GM18909 (cell line): ENCODE results near the gene MPPED1.

Experiments used
- ATAC-seq: cut with Tn5 transposase; IDR thresholded peaks from one replicate; pipeline ENCODE4 v1.9.1; 2021; ENCODE audit warnings: mild to moderate bottlenecking; ENCODE audit not compliant: unreplicated experiment, poor library complexity

Gene MPPED1

GRCh38 chr22:43488031-43488866, 76.4 kb downstream of the MPPED1 start:
- no peak for ATAC-seq

- ATAC-seq: no peak
Observed at GRCh38 chr22:43488937-43489336, 77.1 kb downstream of the MPPED1 start.

- ATAC-seq: no peak
Observed at GRCh38 chr22:43490311-43490710, 78.5 kb downstream of the MPPED1 start.

GRCh38 chr22:43491177-43491576, 79.4 kb downstream of the MPPED1 start:
- no peak for ATAC-seq

GRCh38 chr22:43491737-43492136, 79.9 kb downstream of the MPPED1 start:
- no peak for ATAC-seq

- no peak for ATAC-seq
Observed at GRCh38 chr22:43493297-43493696, 81.5 kb downstream of the MPPED1 start.

- ATAC-seq: no peak
Observed at GRCh38 chr22:43497956-43498855, 86.4 kb downstream of the MPPED1 start.

GRCh38 chr22:43498856-43499253, 87.0 kb downstream of the MPPED1 start:
- ATAC-seq: no peak

- ATAC-seq: no peak
Observed at GRCh38 chr22:43500792-43501785, 89.3 kb downstream of the MPPED1 start.

- ATAC-seq: no peak
Observed at GRCh38 chr22:43501878-43502277, 90.1 kb downstream of the MPPED1 start.

GRCh38 chr22:43502306-43502874, 90.6 kb downstream of the MPPED1 start:
- no peak for ATAC-seq

- ATAC-seq: no peak
Observed at GRCh38 chr22:43504068-43504467, 92.3 kb downstream of the MPPED1 start.

- ATAC-seq: no peak
Observed at GRCh38 chr22:43504666-43505261, 93.0 kb downstream of the MPPED1 start.

GRCh38 chr22:43505423-43505822, 93.6 kb downstream of the MPPED1 start:
- ATAC-seq: no peak

GRCh38 chr22:43505896-43506295, 94.1 kb downstream of the MPPED1 start:
- ATAC-seq: no peak

- ATAC-seq: no peak
Observed at GRCh38 chr22:43506487-43506886, 94.7 kb downstream of the MPPED1 start.

GRCh38 chr22:43507235-43507634, 95.4 kb downstream of the MPPED1 start:
- no peak for ATAC-seq

GRCh38 chr22:43508489-43508888, 96.7 kb downstream of the MPPED1 start:
- ATAC-seq: no peak

GRCh38 chr22:43509337-43509736, 97.5 kb downstream of the MPPED1 start:
- ATAC-seq: no peak
